ENCODE results near the gene FBXO9.

Gene FBXO9

DNA sequence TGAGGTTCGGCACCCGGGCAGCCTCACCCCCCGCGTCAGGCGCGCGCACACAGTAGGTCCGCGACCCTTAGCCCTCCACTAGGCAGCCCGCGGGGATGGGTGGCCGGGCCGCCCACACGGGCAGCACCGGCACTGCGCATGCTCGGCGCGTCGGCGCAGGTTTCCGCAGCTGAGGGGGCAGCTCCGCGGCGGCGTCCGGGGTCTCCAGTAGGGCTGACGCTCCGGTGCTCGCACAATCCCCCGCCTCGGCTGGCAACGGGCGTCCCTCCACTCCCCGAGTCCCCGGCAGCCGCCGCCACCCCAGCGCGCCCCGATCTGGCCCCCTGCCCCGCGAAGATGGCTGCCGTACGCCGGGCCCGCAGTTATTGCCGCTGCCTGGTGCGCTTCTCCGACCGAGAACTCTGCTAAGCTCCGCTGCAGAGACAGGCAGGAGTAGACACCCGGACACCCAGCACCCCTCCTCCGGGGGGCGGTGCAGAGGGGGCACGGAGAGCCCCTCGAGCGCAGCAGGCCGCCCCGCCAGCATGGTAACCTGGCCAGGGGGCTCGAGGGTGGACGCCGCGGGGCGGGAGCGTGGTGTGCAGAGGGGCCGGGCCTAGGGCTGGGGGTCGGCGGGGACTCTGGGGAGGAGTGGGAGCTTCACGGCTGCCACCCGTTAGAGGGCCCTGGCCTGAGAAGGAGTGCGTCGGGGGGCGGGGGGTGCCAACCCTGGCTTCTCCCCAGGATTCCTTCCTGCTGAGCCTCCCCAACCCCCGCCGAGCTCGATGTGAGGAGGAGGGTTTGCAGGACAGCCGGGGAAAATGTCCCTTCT is at the start of gene FBXO9:
FBXO9 (plus strand) TSS at position 139 of the 811 bp plus-strand sequence; CDS start at position 525, 386 bp downstream.
- TF ChIP-seq, protein P1, sequence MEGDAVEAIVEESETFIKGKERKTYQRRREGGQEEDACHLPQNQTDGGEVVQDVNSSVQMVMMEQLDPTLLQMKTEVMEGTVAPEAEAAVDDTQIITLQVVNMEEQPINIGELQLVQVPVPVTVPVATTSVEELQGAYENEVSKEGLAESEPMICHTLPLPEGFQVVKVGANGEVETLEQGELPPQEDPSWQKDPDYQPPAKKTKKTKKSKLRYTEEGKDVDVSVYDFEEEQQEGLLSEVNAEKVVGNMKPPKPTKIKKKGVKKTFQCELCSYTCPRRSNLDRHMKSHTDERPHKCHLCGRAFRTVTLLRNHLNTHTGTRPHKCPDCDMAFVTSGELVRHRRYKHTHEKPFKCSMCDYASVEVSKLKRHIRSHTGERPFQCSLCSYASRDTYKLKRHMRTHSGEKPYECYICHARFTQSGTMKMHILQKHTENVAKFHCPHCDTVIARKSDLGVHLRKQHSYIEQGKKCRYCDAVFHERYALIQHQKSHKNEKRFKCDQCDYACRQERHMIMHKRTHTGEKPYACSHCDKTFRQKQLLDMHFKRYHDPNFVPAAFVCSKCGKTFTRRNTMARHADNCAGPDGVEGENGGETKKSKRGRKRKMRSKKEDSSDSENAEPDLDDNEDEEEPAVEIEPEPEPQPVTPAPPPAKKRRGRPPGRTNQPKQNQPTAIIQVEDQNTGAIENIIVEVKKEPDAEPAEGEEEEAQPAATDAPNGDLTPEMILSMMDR (IDR thresholded peaks at IDR 0.05): no peak
- DNase-seq (ENCODE audit: low spot score): peak; percentile 85
- H3K27ac ChIP-seq: peak within 1 kb of the TSS; percentile 90 to 97
- H3K4me3 ChIP-seq: peak within 1 kb of the TSS; percentile 99

- H3K4me3 ChIP-seq: no peak overlapping the region
- TF ChIP-seq, protein P1 (IDR thresholded peaks at IDR 0.05): no peak
- no peak for DNase-seq (ENCODE audit: low spot score)
- H3K27ac ChIP-seq: no peak overlapping the region
These were observed 49.7 kb upstream of the FBXO9 start for GRCh38 chr6:53015486-53015885.

GRCh38 chr6:53018446-53018845 is 46.8 kb upstream of the FBXO9 start:
- no peak overlapping the region for H3K27ac ChIP-seq
- TF ChIP-seq, protein P1 (IDR thresholded peaks at IDR 0.05): no peak
- H3K4me3 ChIP-seq: no peak overlapping the region

GRCh38 chr6:53020005-53020744 is 45.0 kb upstream of the FBXO9 start:
- Histone ChIP-seq H3K4me3 (no peak overlapping the region), H3K27ac (no peak overlapping the region)
- TF ChIP-seq, protein P1 (IDR thresholded peaks at IDR 0.05): no peak
- DNase-seq (ENCODE audit: low spot score): no peak

More at GRCh38 chr6:53018446-53018845, 46.8 kb upstream of the FBXO9 start:
- DNase-seq (ENCODE audit: low spot score): no peak

GRCh38 chr6:53023323-53023722 is 41.9 kb upstream of the FBXO9 start:
- TF ChIP-seq, protein P1 (IDR thresholded peaks at IDR 0.05): no peak
- no peak for DNase-seq (ENCODE audit: low spot score)
- no peak overlapping the region for H3K4me3 ChIP-seq
- H3K27ac ChIP-seq: no peak overlapping the region

DNA sequence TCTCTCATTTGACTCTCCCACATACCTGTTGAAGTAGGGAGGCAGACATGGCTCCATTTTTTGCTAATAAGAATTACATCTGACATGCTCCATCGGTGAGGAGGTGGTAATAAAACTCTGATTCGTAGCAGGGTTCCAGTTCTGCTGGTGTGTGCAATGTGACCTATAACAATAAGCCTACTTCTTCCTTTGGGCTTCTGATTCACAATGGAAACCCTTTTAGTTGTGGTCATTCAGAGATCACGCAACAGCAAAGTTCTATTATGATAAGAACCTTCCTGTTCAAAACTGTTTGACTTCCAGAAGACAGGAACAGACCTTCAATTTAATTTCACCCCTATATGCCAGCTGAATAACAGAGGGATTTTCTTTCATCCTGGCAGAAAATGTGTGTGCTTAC is 38.7 kb upstream of the FBXO9 start:
- TF ChIP-seq, protein P1 (IDR thresholded peaks at IDR 0.05): no peak
- H3K4me3 ChIP-seq: no peak overlapping the region
- H3K27ac ChIP-seq: no peak overlapping the region
- DNase-seq (ENCODE audit: low spot score): no peak
